ENCODE results near the gene RXRA. TPM values are rescaled to one million over a fixed set of nuclear protein-coding genes. Genes with fewer than 3 reads are reported as not detected.

RXRA gene
- total and polyA plus RNA-seq, 4 experiments from 2014 or later, result 1.0 to 11.9 (median 6.4) TPM

- no peaks in the 10 kb centered on the region for H3K4me1 Mint-ChIP-seq
- H3K27ac Mint-ChIP-seq, result no peak overlapping the region
- H3K36me3 Mint-ChIP-seq, result peaks cover 0 to 3% of the 10 kb centered on the region in 2 donors
- intact Hi-C loops (cut with micrococcal nuclease), result no loop called here
- Histone ChIP-seq H3K9me3 (ENCODE audit: control insufficient read depth in 1 of 2, low read length in 2 of 2) (no peaks in the 10 kb centered on the region), H3K36me3 (ENCODE audit: insufficient read depth, low read length) (no peaks in the 10 kb centered on the region), H3K4me3 (ENCODE audit: low read length in 2 of 2) (no peak overlapping the region), H3K4me1 (ENCODE audit: insufficient read depth, low read length) (no peaks in the 10 kb centered on the region), H3K27me3 (ENCODE audit: insufficient read depth, low read length) (no peaks in the 10 kb centered on the region), H3K27ac (ENCODE audit: low read depth, low read length) (no peak overlapping the region)
- H3K4me3 Mint-ChIP-seq, result no peak overlapping the region
- H3K27me3 Mint-ChIP-seq, result no peaks in the 10 kb centered on the region
- no peak for DNase-seq
- no peaks in the 10 kb centered on the region for H3K9me3 Mint-ChIP-seq
- POLR2A ChIA-PET (ENCODE audit: partially characterized antibody), result no interaction called here
- CTCF ChIA-PET (ENCODE audit: partially characterized antibody), result no interaction called here
These were observed 101.0 kb downstream of the RXRA start for GRCh38 chr9:134427153-134427782.

- ChIA-PET POLR2A (ENCODE audit: partially characterized antibody) (no interaction called here), CTCF (ENCODE audit: partially characterized antibody) (no interaction called here)
- Histone ChIP-seq H3K27ac (ENCODE audit: low read depth, low read length) (no peak overlapping the region), H3K36me3 (ENCODE audit: insufficient read depth, low read length) (no peaks in the 10 kb centered on the region), H3K4me1 (ENCODE audit: insufficient read depth, low read length) (no peaks in the 10 kb centered on the region), H3K27me3 (ENCODE audit: insufficient read depth, low read length) (no peaks in the 10 kb centered on the region), H3K4me3 (ENCODE audit: low read length in 2 of 2) (no peak overlapping the region), H3K9me3 (ENCODE audit: control insufficient read depth in 1 of 2, low read length in 2 of 2) (no peaks in the 10 kb centered on the region)
- Mint-ChIP-seq H3K9me3 (no peaks in the 10 kb centered on the region), H3K36me3 (peaks cover 0 to 5% of the 10 kb centered on the region in 2 donors), H3K4me1 (no peaks in the 10 kb centered on the region), H3K27me3 (no peaks in the 10 kb centered on the region), H3K27ac (no peak overlapping the region), H3K4me3 (no peak overlapping the region)
- intact Hi-C loops (cut with micrococcal nuclease), result no loop called here
- no peak for DNase-seq
These were observed 102.3 kb downstream of the RXRA start for GRCh38 chr9:134428559-134428958.

- DNase-seq, result no peak
- POLR2A ChIA-PET (ENCODE audit: partially characterized antibody), result no interaction called here
- Mint-ChIP-seq H3K4me3 (no peak overlapping the region), H3K27ac (no peak overlapping the region), H3K4me1 (no peaks in the 10 kb centered on the region), H3K27me3 (no peaks in the 10 kb centered on the region), H3K36me3 (peaks cover 0 to 5% of the 10 kb centered on the region in 2 donors), H3K9me3 (no peaks in the 10 kb centered on the region)
- Histone ChIP-seq H3K36me3 (ENCODE audit: insufficient read depth, low read length) (no peaks in the 10 kb centered on the region), H3K4me3 (ENCODE audit: low read length in 2 of 2) (no peak overlapping the region), H3K27me3 (ENCODE audit: insufficient read depth, low read length) (no peaks in the 10 kb centered on the region), H3K27ac (ENCODE audit: low read depth, low read length) (no peak overlapping the region), H3K4me1 (ENCODE audit: insufficient read depth, low read length) (no peaks in the 10 kb centered on the region), H3K9me3 (ENCODE audit: control insufficient read depth in 1 of 2, low read length in 2 of 2) (no peaks in the 10 kb centered on the region)
- intact Hi-C loops (cut with micrococcal nuclease), result no loop called here
- CTCF ChIA-PET (ENCODE audit: partially characterized antibody), result interaction anchor here (0.8 kb wide), 1 partner anchor 258 kb away, joined by 3 read pairs; no protein-coding TSS in a partner anchor
These were observed 102.8 kb downstream of the RXRA start for GRCh38 chr9:134429007-134429406.

- H3K27me3 Mint-ChIP-seq, result no peaks in the 10 kb centered on the region
- intact Hi-C loops (cut with micrococcal nuclease), result no loop called here
- no peak overlapping the region for H3K27ac ChIP-seq (ENCODE audit: low read depth, low read length)
- H3K27me3 ChIP-seq (ENCODE audit: insufficient read depth, low read length), result no peaks in the 10 kb centered on the region
- no peaks in the 10 kb centered on the region for H3K9me3 Mint-ChIP-seq
- no peak for DNase-seq
- no peaks in the 10 kb centered on the region for H3K4me1 Mint-ChIP-seq
- no peak overlapping the region for H3K4me3 ChIP-seq (ENCODE audit: low read length in 2 of 2)
- no peaks in the 10 kb centered on the region for H3K9me3 ChIP-seq (ENCODE audit: control insufficient read depth in 1 of 2, low read length in 2 of 2)
- CTCF ChIA-PET (ENCODE audit: partially characterized antibody), result interaction anchor here (0.8 kb wide), 1 partner anchor 258 kb away, joined by 3 read pairs; no protein-coding TSS in a partner anchor
- no peak overlapping the region for H3K4me3 Mint-ChIP-seq
- POLR2A ChIA-PET (ENCODE audit: partially characterized antibody), result no interaction called here
- H3K27ac Mint-ChIP-seq, result no peak overlapping the region
- no peaks in the 10 kb centered on the region for H3K36me3 ChIP-seq (ENCODE audit: insufficient read depth, low read length)
- H3K36me3 Mint-ChIP-seq, result peaks cover 0 to 7% of the 10 kb centered on the region in 2 donors
- H3K4me1 ChIP-seq (ENCODE audit: insufficient read depth, low read length), result no peaks in the 10 kb centered on the region
These were observed 103.2 kb downstream of the RXRA start for GRCh38 chr9:134429481-134429880.

- H3K4me1 ChIP-seq (ENCODE audit: insufficient read depth, low read length), result no peaks in the 10 kb centered on the region
- ChIA-PET POLR2A (ENCODE audit: partially characterized antibody) (no interaction called here), CTCF (ENCODE audit: partially characterized antibody) (no interaction called here)
- H3K4me3 ChIP-seq (ENCODE audit: low read length in 2 of 2), result no peak overlapping the region
- H3K4me3 Mint-ChIP-seq, result no peak overlapping the region
- no peak for DNase-seq
- H3K9me3 Mint-ChIP-seq, result no peaks in the 10 kb centered on the region
- intact Hi-C loops (cut with micrococcal nuclease), result no loop called here
- no peaks in the 10 kb centered on the region for H3K9me3 ChIP-seq (ENCODE audit: control insufficient read depth in 1 of 2, low read length in 2 of 2)
- H3K27me3 Mint-ChIP-seq, result no peaks in the 10 kb centered on the region
- H3K27ac ChIP-seq (ENCODE audit: low read depth, low read length), result no peak overlapping the region
- peaks cover 3 to 14% of the 10 kb centered on the region in 2 donors for H3K36me3 Mint-ChIP-seq
- no peaks in the 10 kb centered on the region for H3K27me3 ChIP-seq (ENCODE audit: insufficient read depth, low read length)
- no peak overlapping the region for H3K27ac Mint-ChIP-seq
- H3K36me3 ChIP-seq (ENCODE audit: insufficient read depth, low read length), result no peaks in the 10 kb centered on the region
- no peaks in the 10 kb centered on the region for H3K4me1 Mint-ChIP-seq
These were observed 104.8 kb downstream of the RXRA start for GRCh38 chr9:134431095-134431494.

- Mint-ChIP-seq H3K4me3 (no peak overlapping the region), H3K27ac (no peak overlapping the region), H3K4me1 (peaks cover 0 to 3% (median 0%) of the 10 kb centered on the region in 4 donors), H3K27me3 (no peaks in the 10 kb centered on the region), H3K9me3 (no peaks in the 10 kb centered on the region), H3K36me3 (peaks cover 8 to 19% of the 10 kb centered on the region in 2 donors)
- Histone ChIP-seq H3K27me3 (ENCODE audit: insufficient read depth, low read length) (no peaks in the 10 kb centered on the region), H3K27ac (ENCODE audit: low read depth, low read length) (no peak overlapping the region), H3K36me3 (ENCODE audit: insufficient read depth, low read length) (no peaks in the 10 kb centered on the region), H3K4me1 (ENCODE audit: insufficient read depth, low read length) (no peaks in the 10 kb centered on the region), H3K4me3 (ENCODE audit: low read length in 2 of 2) (no peak overlapping the region), H3K9me3 (ENCODE audit: control insufficient read depth in 1 of 2, low read length in 2 of 2) (no peaks in the 10 kb centered on the region)
- no peak for DNase-seq
- POLR2A ChIA-PET (ENCODE audit: partially characterized antibody), result no interaction called here
- CTCF ChIA-PET (ENCODE audit: partially characterized antibody), result no interaction called here
- intact Hi-C loops (cut with micrococcal nuclease), result no loop called here
These were observed 105.4 kb downstream of the RXRA start for GRCh38 chr9:134431626-134432025.

GRCh38 chr9:134432471-134432870 lies 106.2 kb downstream of the RXRA start:
- POLR2A ChIA-PET (ENCODE audit: partially characterized antibody), result no interaction called here
- H3K4me3 ChIP-seq (ENCODE audit: low read length in 2 of 2), result no peak overlapping the region
- no peaks in the 10 kb centered on the region for H3K27me3 ChIP-seq (ENCODE audit: insufficient read depth, low read length)
- no peak for DNase-seq
- H3K4me3 Mint-ChIP-seq, result no peak overlapping the region
- peaks cover 0 to 3% (median 0%) of the 10 kb centered on the region in 4 donors for H3K4me1 Mint-ChIP-seq
- H3K36me3 Mint-ChIP-seq, result peaks cover 8 to 20% of the 10 kb centered on the region in 2 donors
- H3K27ac Mint-ChIP-seq, result no peak overlapping the region
- no peaks in the 10 kb centered on the region for H3K4me1 ChIP-seq (ENCODE audit: insufficient read depth, low read length)
- H3K27ac ChIP-seq (ENCODE audit: low read depth, low read length), result no peak overlapping the region
- no peaks in the 10 kb centered on the region for H3K27me3 Mint-ChIP-seq
- H3K9me3 ChIP-seq (ENCODE audit: control insufficient read depth in 1 of 2, low read length in 2 of 2), result no peaks in the 10 kb centered on the region
- H3K36me3 ChIP-seq (ENCODE audit: insufficient read depth, low read length), result no peaks in the 10 kb centered on the region
- CTCF ChIA-PET (ENCODE audit: partially characterized antibody), result interaction anchor here (0.6 kb wide), 1 partner anchor 757 kb away, joined by 3 read pairs; no protein-coding TSS in a partner anchor
- intact Hi-C loops (cut with micrococcal nuclease), result no loop called here
- H3K9me3 Mint-ChIP-seq, result no peaks in the 10 kb centered on the region
